Adrenal gland (tissue), 5 donors: ENCODE results near the gene KIF2C.
A peak's percentile ranks its signal among the peaks of the same experiment; 100 is the strongest.

Experiments used
- POLR2A ChIP-seq, 2 donors: fragments of 450-650 bp; IDR thresholded peaks; one replicate each; pipeline ENCODE4 v1.6.1; 2017; ENCODE audit warnings: antibody characterized with exemption in 2 of 2, mild to moderate bottlenecking in 2 of 2, moderate library complexity in 1 of 2
- TF ChIP-seq, protein P1 (sequence below), 6 experiments: fragments of 450-650 bp in 4 of 6; fragments of 200-600 bp in 2 of 6; sonication (generic) in 1 of 6; IDR thresholded peaks; 1 replicate in 5 of 6; 2 replicates in 1 of 6; pipeline versions ENCODE4 v1.5.1 to v1.8.0; 2016 to 2021; ENCODE audit warnings: antibody characterized with exemption in 6 of 6, mild to moderate bottlenecking in 2 of 6, moderate library complexity in 1 of 6
- donor health status: DM: no; HTN: no; CAD: no.

DNA sequence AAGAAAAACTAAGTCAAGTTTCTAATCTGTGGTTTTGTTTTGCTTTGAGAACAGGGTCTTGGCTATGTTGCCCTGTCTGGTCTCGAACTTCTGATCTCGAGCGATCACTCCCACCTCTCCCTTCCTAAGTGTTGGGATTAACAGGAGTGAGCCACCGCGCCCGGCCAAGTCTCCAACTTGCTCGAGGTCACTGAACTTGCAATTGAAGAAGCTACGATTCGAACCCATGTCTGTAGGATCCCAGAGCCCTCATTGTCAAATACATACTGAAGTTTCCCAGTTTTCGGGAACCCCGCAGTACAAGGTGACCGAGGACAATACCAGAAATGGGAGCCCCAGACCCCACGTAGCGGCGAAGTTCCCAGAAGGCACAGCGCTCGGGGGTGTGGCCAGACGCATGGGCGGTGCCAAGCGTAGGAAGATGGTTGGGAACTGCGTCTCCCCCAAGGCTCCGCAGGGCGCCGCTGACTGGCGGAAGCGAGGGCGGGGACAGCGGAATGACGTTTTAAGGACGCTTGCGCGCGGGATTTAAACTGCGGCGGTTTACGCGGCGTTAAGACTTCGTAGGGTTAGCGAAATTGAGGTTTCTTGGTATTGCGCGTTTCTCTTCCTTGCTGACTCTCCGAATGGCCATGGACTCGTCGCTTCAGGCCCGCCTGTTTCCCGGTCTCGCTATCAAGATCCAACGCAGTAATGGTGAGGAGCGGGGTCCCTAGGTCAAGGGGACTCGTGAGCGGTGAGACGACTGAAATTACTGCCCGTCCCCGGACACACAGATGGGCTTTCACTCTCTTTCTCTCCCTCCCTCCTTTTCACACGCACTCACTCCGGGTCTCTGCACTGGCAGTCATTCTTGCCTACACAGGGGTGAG lies at the start of gene KIF2C:
- TF ChIP-seq POLR2A (IDR thresholded peaks at IDR 0.05): peak in 1 of 2 donors; percentile 74
- TF ChIP-seq, protein P1, sequence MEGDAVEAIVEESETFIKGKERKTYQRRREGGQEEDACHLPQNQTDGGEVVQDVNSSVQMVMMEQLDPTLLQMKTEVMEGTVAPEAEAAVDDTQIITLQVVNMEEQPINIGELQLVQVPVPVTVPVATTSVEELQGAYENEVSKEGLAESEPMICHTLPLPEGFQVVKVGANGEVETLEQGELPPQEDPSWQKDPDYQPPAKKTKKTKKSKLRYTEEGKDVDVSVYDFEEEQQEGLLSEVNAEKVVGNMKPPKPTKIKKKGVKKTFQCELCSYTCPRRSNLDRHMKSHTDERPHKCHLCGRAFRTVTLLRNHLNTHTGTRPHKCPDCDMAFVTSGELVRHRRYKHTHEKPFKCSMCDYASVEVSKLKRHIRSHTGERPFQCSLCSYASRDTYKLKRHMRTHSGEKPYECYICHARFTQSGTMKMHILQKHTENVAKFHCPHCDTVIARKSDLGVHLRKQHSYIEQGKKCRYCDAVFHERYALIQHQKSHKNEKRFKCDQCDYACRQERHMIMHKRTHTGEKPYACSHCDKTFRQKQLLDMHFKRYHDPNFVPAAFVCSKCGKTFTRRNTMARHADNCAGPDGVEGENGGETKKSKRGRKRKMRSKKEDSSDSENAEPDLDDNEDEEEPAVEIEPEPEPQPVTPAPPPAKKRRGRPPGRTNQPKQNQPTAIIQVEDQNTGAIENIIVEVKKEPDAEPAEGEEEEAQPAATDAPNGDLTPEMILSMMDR (IDR thresholded peaks at IDR 0.05): peak in 1 of 6 experiments; percentile 19
